SU-DHL-6 (cell line): ENCODE measurements around the gene NDUFB11.

Experiments
- EZH2phosphoT487 ChIP-seq: fragments of 200-600 bp; sonication (generic), shearing (Covaris generic); conservative IDR thresholded peaks from 2 replicates; pipeline ENCODE4 v1.6.1; 2018; ENCODE audit warnings: mild to moderate bottlenecking, antibody characterized with exemption, low read length, moderate library complexity, mixed read lengths
- TF ChIP-seq, protein P1 (sequence below): fragments of 200-600 bp; sonication (generic); IDR thresholded peaks from one replicate; pipeline ENCODE4 v1.5.1; 2017; ENCODE audit warnings: antibody characterized with exemption, mild to moderate bottlenecking, low read length, moderate library complexity; ENCODE audit not compliant: insufficient read depth, poor library complexity, severe bottlenecking

- TF ChIP-seq EZH2phosphoT487: no peak
- TF ChIP-seq, protein P1, sequence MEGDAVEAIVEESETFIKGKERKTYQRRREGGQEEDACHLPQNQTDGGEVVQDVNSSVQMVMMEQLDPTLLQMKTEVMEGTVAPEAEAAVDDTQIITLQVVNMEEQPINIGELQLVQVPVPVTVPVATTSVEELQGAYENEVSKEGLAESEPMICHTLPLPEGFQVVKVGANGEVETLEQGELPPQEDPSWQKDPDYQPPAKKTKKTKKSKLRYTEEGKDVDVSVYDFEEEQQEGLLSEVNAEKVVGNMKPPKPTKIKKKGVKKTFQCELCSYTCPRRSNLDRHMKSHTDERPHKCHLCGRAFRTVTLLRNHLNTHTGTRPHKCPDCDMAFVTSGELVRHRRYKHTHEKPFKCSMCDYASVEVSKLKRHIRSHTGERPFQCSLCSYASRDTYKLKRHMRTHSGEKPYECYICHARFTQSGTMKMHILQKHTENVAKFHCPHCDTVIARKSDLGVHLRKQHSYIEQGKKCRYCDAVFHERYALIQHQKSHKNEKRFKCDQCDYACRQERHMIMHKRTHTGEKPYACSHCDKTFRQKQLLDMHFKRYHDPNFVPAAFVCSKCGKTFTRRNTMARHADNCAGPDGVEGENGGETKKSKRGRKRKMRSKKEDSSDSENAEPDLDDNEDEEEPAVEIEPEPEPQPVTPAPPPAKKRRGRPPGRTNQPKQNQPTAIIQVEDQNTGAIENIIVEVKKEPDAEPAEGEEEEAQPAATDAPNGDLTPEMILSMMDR: no peak
Measured at GRCh38 chrX:47156611-47157520, 12.4 kb upstream of the NDUFB11 start.
